DMS153 treated with DMSO at 0.1 percent for 48 hours (cell line): ENCODE results near the gene ASPG.
"Not testable (repeated sequence)": the region's sequence is repeated elsewhere in the genome, so short reads cannot be mapped to it uniquely, and the experiment has no call there.

Experiments used
- DNase-seq: peaks from one replicate; lab custom pipeline; 2025; ENCODE audit not compliant: unreplicated experiment; lab: John Stamatoyannopoulos, UW

The ASPG gene

DNA sequence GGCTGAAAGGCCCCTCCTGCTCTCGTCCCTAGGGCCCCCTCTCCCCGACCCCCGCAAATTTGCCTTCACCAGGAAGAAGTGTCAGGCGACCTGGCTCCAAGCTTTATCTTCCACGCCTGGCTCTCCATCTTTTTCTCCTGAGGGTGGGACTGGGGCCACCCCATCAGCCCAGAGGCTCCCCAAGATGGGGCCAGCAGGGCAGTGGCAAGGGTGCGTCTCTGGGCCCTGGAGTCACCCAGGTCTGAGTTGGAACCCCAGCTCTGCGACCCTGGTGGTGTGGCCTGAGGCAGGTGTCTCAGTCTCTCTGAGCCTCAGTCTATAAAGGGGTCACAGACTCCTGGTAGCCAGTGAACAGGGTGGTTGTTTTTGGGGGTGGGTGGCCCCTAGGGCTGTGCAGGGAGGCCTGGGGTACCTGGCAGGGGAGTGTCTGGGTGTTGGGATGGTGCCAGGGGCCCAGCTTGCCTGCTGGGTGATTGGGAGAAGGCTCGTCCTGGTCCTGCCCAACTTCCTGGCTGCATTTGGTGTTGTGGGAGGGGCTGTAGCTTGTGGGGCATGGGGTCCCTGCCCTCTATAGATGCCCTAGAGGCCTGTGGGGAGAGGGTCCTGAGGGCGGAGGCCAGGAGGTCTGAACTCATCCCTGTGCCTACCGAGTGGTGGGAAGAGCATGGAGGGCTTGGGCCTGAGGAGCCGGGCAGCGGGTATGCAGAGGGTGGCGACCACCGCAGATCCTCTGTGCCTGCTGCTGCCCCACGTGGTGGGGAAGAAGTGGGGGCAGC, 60.5 kb downstream of the ASPG start:
- no peak for DNase-seq

DNA sequence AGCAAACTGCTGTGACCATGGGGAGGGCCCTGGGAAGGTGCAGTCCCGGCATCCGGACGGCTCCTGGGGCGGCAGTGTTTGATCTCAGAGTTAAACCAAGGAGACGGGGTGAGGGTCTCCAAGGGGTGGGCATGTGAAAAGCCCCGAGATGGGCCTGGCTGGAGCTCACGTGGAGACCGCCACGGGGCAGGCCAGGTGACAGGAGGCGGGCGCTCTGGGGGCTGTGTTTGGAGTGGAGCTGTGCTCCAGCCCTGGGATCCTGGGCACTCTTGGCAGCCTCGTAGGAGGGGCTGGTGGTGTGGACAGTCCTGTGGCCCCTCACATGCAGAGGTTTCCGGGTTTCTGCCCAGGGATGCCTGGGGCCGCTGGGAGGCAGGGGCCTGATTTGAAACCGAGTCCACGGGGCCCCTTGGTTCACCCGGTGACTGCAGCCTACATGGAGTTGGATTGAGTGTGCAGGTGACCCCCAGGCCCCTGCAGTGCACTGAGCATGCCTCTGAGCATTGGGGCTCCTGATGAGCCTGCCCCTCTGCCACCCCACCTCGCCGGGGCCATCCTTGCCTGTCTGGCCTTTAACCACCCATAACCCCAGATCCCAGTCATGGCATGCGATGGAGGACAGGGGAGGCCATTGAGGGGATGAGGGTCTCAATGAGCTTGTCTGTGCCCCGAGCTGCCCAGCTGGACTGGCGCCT, 61.3 kb downstream of the ASPG start:
- DNase-seq = no peak

DNA sequence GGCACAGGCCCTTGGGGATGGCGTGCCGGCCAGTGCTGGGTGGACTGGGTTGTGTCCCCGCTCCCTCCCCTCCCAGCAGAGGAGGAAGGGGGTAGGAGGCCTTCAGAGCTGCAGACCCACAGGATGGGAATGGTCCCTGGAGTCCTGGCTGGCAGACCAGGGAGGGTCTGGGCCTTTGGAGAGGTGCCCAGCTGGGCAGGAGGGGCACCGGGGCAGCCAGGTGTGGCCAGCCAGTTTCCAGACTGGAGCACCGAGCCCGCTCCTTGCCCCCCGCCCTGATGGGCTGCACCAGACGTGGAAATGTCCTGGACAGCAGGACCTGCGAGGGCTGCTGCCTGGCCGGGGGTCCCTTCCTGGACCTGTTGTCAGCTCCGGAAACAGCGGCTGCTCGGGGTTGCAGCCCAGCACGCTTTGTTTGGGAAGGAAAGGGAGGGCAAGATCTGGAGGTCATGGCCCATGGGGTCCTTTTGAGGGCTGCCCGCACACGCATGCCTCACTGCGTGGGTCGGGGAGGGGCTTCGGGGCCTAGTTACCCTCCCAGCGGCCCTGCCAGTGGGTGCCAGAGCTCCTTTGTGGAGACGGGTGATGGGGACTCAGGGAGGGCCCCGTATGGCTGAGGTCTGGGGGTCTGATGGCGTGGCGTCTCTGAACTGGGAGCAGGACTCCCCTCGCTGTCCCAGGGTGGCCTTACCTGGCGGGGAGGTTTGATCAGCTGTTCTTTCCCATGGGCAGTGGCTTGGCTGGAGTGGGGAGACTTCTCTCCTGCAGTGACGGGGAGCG, 62.0 kb downstream of the ASPG start:
- DNase-seq = no peak

DNA sequence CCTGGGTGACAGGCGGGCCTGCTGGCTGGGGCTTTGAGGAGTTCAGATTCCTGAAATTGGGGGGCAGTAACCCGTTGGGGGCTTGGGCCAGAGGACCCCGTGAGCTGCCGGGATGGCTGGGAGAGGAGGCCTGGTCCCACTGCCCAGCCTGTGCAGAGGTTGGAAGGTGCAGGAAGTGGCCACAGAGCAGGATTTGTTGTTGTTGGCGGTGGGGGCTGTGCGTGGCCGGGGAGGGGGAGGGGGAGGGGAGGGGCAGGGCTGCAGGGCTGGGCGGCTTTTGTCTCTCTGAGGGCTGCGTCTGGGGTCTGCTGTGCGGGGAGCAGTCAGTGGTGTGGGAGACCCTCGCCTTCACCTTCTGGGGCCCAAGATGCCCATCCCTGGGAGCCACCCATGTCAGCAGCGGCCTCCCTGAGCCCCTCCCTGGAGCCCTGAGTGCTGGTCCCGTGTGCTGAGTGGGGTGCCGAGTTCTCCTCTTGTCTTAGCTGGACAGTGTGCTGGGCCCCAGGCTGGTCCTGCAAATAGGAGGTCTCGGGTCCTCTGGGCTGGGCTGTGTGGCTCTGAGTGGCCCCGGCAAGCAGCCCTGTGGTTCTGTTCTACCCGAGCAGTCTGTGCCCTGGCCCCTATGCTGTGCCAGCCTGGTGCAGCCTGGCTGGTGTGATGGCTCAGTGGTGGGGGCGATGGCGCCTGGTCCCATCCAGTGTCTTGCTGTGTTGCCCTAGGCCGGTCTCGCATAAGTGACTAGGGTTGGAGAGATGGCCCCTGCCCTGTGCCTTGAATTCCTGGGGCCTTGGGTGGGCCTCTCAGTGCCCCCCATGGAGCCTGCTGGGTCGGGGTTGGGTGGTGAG, 63.2 kb downstream of the ASPG start:
- no peak for DNase-seq

DNA sequence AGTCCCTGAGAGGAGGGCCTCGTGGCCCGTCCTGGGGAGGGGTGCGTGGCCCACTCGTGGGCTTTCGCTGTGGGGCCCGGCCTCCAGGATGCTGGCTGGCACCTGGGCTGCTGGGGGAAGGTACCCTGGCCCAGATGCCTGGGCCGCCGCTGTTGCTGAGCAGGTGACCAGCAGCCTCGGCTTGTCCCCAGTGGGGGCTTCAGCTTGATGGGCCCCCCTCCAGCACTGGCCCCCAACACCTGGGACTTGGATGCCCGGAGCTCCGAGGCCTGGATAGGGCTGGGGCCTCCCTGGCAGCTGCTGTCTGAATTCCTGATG, 63.7 kb downstream of the ASPG start:
- no peak for DNase-seq

DNA sequence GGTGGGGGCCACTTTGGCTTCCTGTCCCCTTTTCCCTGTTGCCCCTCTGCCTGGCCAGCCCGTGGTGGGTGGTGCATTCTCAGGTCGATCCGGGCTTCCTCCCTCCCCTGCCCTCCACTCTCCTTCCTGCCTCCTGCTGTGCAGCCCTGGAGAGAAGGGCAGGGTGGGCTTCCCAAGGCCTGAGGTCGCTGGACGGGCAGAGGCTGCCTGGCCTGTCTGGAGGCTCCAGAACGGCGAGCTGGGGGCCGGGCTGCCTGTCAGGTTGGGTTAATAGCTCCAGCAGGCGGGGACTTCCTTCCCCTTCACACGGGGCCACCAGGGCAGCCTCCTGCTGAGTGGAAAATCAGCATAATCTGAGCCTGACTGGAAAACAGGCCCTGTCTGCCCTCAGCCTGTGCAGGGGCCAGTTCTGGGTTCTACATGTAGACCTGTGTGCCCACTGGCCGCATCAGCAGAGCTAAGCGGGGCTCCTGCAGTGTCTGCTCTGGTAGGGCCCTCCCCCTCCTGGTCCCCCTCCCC, 64.2 kb downstream of the ASPG start:
- no peak for DNase-seq

DNA sequence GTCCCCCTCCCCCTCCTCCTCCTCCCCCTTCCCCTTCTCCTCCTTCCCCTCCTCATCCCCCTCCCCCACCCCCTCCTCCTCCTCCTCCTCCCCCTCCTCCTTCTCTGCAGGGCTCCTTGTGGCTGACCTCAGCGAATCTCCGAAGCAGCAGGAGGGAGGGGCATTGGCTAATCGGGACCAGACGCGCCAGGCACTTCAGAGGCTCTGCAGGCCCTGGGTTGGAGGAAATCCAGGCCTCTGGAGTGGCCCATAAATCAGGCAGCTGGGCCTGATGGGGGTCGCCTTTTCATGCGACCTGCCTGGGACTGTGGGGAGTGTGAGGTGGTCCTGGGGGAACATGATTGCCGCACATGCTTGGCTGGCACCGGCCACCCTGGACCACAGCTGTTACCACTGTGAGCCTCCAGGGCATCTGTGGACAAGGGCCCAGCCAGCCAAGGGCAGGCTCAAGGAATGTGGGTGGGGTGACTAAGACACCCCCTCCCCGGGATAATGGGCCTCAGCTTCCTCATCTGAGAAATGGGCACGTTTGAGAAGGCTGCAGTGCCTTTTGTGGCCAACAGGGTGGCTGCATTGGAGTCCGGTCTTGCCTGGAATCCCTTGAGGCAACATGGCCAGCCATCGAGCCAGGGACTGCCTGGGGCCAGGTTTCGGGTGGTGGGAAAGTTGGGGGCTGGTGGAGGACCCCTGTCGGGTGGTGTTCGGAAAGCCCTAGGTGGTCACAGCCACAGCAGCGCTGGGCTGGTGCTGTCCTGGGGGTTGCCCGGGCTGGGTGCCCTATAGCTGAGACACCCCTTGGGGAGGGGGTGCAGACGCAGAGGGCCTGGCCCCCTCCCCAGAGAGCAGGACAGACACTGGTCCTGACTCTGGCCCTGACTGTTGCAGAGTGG, 64.9 kb downstream of the ASPG start:
- no peak for DNase-seq

DNA sequence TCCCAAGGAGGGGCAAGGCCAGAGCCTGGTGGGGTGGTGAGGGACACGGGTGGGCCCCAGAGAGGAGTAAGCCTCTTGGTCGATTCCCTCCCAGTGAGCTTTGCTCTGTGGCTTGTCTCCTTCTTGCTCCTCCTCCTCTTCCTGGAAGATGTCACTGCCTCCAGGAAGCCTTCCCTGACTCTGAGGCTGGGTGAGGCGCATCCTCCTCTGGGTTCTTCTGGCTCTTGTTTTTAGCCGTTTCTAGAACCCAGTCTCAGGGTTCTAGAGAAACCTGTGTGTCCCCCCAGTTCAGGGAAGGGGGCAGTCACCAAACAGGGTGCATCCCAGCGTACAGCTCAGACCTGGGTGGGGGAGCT, 65.5 kb downstream of the ASPG start:
- no peak for DNase-seq

DNA sequence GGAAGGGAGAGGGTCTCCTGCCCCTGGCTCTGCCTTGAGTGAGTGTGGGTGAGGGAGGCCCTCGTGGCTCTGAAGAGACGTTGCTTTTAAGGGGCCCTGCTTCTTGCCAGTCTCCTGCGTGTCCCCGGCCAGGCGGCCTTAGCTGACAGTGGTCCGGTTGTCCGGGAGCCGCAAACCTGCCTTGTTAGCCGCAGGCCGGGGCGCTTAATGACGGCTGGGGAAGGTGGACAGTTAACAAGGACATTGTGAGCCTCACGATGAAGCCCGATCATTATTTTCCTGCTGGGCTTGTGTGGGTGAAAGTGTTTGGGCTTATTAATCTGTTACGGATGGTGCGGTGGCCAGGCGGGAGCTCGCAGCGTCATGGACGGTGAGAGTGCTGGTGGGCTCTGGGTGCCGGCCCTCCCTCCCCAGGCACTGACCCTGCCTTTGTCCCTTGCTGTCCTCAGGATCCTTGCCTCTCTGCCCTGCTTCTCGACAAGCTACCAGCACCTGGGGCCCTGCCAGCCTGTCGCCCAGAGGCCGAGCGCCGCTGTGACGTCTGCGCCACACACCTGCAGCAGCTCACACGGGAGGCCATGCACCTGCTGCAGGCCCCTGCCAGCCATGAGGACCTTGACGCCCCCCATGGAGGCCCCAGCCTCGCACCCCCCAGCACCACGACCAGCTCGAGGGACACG, 66.2 kb downstream of the ASPG start:
- no peak for DNase-seq

DNA sequence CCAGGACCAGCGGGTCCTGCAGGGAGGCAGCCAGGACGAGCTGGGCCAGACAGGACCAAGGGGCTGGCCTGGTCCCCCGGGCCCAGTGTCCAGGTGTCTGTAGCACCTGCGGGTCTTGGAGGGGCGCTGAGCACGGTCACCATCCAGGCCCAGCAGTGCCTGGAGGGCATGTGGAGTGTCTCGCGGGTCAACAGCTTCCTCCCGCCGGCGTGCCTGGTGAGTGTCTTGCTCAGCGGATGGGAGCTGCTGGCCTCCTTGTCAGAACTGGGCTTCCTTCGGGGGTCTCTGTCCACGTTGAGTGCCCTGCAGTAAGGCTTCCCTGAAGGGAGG, 66.7 kb downstream of the ASPG start:
- no peak for DNase-seq

DNA sequence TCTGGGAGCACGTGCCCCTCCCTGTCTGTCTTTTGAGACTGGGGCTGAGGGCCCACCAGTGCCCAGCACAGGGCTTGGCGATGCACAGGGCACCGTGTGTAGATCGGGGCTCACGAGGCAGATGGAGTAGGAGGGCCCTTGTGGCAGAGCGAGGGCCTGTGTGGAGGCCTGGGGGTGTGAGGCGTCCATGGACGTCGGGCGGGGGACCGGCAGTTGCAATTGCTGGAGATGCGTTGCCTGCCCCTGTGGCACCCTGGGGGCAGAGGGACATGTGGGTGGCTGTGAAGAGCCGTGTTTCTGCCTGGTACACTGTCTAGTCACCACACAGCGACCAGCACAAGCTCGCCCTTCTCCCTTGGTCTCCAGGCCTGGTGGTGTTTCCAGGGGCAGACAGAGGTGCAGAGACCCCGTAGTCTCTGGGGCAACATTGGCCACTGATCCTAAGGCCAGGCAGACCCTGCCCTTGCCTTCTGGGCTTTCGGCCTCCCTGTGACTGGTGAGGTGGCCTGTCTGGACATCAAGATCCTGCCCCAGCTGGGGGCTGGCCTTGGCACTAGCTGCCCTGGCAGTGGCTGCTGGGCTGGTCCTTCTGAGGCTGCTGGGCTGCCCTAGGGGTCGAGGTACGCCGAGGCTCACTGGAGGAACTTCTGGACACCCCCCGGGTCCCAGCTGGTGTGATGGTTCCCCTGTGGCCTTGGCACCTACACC, 67.3 kb downstream of the ASPG start:
- DNase-seq = no peak

DNA sequence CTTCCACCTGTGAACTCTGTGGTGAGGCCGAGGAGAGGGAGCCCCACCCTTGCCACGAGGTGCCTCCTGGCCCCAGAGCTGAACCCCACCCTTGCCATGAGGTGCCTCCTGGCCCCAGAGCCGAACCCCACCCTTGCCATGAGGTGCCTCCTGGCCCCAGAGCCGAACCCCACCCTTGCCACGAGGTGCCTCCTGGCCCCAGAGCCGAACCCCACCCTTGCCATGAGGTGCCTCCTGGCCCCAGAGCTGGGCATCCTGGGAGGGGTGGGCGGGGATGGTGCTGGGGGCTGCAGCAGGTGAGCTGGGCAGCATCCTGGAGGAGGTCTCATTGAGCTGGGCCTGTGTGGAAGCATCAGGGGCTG, 67.9 kb downstream of the ASPG start:
- DNase-seq = not testable (repeated sequence)

DNA sequence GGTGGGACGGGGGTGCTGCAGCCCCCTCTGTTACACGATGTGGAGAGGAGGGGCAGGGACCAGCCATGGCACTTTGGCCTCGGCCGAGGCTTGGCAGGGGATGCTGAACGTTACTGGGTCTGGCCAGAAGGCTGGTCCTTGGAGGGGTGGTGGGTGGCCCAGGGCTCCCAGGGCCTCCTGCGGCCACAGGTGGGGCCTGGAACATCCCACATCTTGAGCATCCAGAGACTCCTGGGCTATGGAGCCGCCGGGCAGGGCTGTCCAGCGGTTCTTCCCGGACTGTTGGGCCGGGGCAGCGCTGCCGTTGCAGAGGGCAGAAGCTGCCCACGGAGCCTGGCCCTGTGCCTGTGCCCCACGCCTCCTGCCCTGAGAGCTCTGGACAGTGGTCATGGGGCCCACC, 68.7 kb downstream of the ASPG start:
- no peak for DNase-seq

DNA sequence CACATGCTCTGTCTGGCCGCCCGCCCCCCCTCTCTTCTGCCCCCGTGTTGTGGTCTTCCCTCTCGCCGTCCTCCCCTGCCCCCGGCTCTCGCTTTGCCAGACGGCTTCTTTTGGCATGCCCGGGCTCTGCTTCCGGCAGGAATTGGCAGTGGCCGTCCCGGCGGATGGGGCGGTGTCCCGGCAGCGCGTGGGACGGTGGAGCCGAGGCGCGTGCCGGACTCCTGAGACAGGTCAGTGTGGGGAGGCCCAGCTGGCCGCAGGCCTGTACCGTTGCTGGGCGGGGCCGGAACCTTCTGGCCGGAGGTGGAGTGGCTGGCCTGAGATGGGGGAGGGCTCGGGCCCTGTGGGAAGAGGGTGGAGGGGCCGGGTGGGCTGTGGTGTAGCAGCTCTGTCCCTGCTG, 70.0 kb downstream of the ASPG start:
- DNase-seq = no peak

DNA sequence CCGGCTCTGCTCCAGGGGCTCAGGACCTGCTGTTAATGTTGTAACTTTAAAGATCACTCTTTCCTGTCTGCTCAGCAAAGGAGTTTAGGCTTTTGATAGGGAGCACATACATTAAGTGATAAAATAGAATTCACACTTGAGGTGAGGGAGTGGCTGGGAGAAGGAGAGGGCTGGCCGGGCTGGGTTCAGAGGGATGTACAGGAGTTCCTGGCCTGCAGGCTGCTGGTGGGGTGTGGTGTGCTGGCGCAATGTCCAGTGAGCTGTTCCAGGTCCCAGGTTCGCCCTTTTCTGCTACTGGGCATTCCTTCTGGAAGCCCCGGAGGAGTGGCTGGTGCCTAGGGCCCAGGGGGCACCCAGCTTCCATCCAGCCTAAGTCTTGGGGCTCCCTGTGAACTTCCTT, 70.6 kb downstream of the ASPG start:
- DNase-seq = no peak

DNA sequence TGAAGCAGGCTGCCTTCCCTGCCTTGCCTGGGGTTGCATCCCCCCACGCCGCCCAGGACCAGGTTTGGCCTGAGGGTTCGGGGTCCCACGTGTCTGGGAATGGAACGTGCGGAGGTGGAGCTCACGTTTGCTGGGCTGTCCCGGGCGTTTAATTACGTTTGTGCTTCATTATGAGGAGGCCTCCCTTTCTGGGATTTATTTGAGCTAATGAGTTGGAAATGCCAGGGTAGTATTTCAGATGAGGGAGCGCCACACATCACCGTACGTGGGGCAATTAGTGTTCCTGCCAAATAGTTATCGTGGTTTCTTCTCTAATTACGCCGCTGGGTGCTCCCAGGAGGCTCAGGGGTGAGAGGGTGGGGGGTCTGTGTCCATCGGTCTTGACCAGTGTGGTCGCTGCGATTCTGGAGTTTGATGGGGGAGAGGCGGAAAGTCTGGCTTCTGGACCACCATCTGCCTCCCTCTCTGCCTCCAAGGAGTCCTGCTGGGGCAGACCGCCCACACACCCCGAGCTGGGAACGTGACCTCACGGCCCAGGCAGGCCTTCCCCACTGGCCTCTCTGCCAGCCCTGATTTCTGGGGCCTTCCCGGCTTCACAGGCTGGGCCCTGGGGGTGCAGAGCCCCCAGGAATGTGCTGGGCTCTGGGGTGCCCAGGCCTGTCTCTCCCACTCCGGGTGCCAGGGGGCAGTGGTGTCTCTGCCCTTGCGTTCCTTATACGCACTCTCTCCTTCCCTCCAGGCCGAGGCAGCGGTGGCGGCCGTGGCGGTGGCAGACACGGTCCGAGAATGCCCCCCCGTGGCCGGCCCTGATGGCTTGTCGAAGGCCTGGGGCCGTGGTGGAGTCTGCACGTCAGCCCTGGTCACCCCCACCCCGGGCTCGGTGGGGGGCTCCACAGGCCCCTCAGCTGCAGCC, 71.8 kb downstream of the ASPG start:
- no peak for DNase-seq

DNA sequence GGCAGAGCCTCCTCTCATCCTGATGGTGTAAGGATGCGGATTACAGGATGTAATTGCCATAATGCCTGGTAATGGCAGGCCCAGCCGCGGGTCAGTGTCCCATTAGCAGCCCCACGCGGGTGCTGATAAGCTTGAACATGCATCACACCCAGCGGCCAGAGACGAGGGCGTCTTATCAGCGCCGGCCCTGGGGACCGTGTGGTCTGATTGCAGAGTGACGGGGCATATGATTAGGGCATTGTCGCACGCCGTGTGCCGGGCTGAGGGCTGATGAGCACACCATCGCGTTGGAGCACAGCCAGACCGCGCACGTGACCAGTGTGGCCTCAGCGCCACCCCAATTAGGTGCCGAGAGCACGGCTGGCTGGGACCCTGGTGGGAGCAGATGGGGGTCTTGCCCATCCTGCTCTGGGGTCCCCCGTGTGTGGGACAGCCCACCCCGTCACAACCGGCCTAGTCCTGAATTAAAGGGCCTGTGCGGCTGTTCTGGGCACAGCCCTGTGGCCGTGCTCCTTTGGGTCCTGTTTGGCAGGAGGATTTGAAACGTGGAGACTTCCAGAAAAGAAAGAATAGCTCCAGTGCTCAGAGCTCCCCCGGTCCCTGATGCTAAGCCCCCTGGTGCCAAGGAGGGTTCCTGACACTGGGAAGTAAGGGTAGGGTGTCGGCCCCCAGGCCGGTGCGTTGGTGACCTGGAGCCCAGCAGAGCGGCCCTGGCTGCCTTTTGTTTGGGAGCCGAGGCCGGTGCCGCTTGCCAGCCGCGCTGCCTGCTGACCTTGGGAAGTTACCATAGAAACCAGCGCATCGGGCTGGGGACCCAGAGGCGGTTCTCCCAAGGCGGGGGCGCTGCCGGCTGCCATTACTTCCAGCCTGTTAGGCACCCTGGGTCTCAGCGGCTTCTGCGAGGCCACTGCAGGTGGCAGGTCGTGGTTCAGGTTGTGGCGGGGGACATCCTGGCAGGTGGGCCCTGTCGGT, 73.6 kb downstream of the ASPG start:
- no peak for DNase-seq
